ENCODE data around the gene FAM13A. TPM values are rescaled to one million over a fixed set of nuclear protein-coding genes. Genes with fewer than 3 reads are reported as not detected.
A peak's percentile ranks its signal among the peaks of the same experiment; 100 is the strongest.

The FAM13A gene
- total and polyA plus RNA-seq, 9 of the 15 experiments (the other 6 are each of a cell fraction or from before 2014, with no cell fraction given), result 11.3 to 23.3 (median 14.7) TPM

GRCh38 chr4:88823058-88823919 lies 233.7 kb downstream of the FAM13A start (continued):
- TF ChIP-seq ZNF644 (tag; IDR thresholded peaks at IDR 0.05; ENCODE audit: low read depth) (0 out of 2 replicates have a peak, but pooled peaks have one; percentile 46), FOXA1 (IDR thresholded peaks at IDR 0.05; ENCODE audit: borderline replicate concordance) (peak; percentile 41; the same call in 1 of the 2 replicates), MECOM (CRISPR knock-in tag; IDR thresholded peaks at IDR 0.05) (no peak), ZNF318 (IDR thresholded peaks at IDR 0.05; ENCODE audit: borderline replicate concordance in 1 of 2, low read depth in 1 of 2) (peak in 1 of 2 experiments; percentile 19; a peak in 2 of 4 replicates), ZNF282 (CRISPR knock-in tag; IDR thresholded peaks at IDR 0.05) (no peak), ARID3A (IDR thresholded peaks at IDR 0.05; ENCODE audit: borderline replicate concordance, low read depth, low read length) (0 out of 2 replicates have a peak, but pooled peaks have one; percentile 18), ARID4B (CRISPR knock-in tag; IDR thresholded peaks at IDR 0.05) (peak; percentile 56; the same call in 1 of the 2 replicates), ETS1 (conservative IDR thresholded peaks at IDR 0.05; ENCODE audit: control insufficient read depth, low read depth, low read length) (no peak), SRSF7 (optimal IDR thresholded peaks at IDR 0.05; ENCODE audit: low read depth, low read length) (no peak)

Measured in K562 (cell line).